ENCODE data around the gene R3HDM1.
"Not testable (repeated sequence)": the region's sequence is repeated elsewhere in the genome, so short reads cannot be mapped to it uniquely, and the experiment has no call there.

Gene R3HDM1

DNA sequence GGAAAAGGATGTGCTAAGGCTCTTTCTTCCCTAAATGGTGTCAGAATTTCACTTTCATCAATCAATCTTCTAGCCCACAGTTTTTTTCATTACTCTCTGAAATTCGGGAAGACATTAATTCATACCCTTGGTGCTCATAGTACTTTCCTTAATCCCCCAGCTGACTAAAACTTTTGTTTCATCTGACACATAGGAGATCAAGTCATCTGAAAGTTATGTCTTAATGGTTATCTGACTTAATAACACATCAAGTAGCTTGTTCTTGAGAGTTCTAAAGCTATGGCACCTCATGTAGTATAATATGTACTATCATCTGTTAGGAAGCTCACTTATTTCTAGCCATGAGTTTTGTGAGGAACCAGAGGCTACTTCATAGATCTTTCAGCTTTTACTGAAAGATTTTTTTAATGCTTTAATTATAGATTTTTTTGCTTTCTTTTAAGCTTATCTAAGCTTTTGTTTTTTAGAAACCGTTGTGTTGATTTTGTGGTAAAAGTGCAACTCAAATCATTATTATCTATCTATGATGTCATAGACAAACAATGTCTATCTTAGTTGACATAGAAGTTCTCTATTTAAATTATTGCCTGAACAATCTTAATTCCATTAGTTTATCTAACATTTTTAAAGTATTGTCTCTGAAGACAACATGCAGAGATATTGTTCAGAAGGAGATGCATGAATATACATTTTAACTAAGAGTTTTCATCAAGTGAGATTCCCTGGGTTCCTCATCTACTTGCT, 116.7 kb downstream of the R3HDM1 start:
- peak; percentile 70 for DNase-seq (ENCODE audit: low read depth)

DNA sequence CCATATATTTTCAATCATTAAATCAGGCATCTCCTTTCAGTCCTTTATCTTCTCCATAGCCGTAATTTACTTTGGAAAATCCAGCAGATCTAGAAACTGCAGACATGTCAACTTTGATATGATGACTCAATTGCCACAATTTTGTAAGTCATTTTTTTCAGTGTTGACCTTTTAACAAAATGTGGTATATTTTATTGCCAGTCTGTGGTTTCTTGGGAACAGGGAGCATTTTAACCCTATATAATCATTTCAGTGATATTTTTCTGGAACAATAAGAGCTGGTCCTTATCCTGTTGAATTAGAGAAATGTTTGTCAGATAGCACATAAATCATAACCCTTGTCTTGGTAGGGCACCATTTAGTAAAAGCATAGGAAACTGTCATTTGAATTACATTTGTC, 119.4 kb downstream of the R3HDM1 start:
- peak; percentile 28 for DNase-seq (ENCODE audit: low read depth)

DNA sequence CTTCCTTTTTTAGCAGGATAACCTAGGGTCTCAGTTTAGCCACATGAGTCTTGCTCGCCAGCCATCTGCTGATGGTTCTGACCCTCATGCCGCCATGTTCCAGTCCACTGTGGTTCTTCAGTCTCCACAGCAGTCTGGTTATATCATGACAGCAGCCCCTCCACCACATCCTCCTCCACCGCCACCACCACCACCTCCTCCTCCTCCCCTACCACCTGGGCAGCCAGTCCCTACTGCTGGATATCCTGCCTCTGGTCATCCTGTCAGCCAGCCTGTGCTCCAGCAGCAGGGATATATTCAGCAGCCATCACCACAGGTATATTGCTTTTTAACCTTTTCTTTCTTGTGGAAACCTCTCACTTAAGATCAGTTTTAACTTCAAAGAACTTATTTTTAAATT, 120.4 kb downstream of the R3HDM1 start:
- DNase-seq (ENCODE audit: low read depth) = no peak

DNA sequence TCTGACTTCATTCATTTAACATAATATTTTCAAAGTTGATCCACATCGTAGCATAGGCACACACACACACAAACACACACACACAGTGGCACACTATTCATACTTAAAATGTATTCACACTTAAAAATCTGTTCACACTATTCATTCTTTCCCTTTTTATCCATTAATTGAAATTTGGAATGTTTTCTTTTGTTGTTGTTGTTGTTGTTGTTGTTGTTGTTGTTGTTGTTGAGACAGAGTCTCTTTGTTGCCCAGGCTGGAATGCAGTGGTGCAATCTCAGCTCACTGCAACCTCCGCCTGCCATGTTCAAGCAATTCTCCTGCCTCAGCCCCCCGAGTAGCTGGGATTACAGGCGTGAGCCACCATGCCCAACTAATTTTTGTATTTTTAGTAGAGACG, 123.0 kb downstream of the R3HDM1 start:
- DNase-seq (ENCODE audit: low read depth) = not testable (repeated sequence)

DNA sequence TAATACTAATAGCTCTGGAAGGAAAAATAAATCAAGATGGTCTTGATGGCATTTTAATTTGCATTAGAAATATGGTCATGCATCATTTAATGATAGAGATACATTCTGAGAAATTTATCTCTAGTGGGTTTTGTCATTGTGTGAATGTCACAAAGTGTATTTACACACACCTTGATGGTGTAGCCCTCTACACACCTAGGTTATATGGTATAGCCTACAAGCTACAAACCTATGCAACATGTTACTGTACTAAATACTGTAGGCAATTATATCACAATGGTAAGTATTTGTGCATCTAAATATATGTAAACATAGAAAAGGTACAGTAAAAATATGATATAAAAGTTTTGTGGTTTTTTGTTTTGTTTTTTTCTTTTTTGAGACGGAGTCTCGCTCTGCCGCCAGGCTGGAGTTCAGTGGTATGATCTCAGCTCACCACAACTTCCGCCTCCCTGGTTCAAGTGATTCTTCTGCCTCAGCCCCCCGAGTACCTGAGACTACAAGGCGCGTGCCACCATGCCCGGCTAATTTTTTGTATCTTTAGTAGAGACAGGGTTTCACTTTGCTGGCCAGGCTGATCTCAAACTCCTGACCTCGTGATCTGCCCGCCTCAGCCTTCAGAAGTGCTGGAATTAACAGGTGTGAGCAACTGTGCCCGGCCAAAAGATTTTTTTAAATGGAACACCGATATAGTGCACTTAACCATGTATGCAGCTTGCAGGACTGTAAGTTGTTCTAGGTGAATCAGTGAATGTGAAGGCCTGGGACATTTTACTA, 126.7 kb downstream of the R3HDM1 start:
- no peak for DNase-seq (ENCODE audit: low read depth)

DNA sequence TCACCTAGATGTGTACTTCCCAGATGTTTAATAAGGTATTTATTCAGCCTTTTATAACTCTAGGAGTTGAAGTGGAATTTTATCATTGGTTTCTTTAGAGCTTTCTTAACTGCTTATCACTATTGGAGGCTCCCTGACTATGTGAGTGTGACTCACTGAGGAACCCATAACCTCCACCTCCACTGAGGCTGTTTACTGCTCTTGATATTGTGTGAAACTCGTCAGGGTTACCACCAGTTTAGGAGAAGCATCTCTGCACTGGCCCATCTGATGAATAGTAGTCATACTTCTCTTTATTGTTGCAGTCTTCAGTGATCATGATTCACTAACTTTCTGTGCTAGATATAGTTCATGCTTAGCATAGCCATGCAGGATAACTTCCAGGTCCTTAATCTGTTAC, 130.8 kb downstream of the R3HDM1 start:
- DNase-seq (ENCODE audit: low read depth) = peak; percentile 86

DNA sequence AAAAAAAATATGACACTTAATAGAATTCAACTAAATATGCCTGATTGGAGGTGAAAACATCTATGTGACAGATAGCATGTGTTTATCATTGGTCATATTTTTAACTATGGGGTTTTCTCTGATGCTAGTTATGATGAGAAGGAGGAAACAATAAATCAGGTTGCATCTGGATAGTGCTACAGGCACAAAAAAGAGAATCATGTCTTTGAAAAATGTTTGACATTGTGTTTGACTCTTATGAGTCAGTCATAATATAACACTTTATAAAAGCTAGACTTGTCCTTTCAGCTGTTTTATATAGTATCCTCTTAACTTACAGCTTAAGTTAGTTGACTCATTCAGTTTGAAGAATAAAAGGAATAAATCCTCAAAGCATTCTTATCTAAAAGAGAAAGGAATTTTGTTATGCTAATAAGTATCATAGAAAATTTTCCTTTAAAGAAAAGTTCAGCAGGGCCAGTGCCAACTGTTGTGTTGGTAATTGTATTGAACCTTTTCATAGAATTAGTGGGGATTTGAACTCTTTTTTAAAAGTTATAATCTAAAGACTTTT, 131.9 kb downstream of the R3HDM1 start:
- DNase-seq (ENCODE audit: low read depth) = peak; percentile 65

DNA sequence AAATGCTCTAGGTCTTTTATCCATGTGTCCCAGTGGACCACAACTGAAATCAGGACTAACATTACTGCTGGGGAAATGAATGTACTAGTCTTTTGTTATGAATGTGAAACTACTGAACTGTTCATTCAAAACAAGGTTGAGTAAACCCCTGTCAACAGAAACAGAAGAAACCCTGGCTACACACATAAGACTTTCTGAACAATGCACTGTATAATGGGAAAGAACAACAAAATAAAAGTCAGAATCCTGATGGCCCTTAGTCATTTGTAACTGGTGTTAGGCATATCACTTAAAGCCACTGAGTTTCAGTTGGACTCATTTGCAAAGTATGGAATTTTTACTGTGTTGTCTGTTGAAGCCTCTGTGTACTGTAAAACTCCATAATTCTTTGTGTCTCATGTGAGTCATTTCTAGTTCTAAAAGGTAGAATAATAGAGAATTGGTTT, 133.4 kb downstream of the R3HDM1 start:
- peak; percentile 67 for DNase-seq (ENCODE audit: low read depth)

DNA sequence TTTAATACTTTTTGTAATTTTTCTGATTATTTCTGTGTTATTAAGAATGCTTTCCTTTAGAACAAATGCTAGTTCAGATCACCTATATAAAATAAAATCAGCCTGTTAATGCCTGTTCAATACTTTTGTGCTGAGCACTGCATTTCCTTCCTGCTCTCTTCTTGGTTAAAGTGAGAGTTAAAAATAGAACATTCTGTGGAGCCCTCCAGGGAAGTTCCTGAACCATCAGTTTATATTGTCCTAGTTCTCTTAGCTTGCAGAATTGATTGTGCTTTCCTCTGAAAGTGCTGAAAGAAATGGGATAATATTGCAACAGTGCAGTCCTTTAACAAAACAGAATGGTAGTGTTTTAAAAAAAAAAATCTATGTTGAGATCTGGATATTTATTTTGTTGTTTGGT, 135.8 kb downstream of the R3HDM1 start:
- DNase-seq (ENCODE audit: low read depth) = no peak

DNA sequence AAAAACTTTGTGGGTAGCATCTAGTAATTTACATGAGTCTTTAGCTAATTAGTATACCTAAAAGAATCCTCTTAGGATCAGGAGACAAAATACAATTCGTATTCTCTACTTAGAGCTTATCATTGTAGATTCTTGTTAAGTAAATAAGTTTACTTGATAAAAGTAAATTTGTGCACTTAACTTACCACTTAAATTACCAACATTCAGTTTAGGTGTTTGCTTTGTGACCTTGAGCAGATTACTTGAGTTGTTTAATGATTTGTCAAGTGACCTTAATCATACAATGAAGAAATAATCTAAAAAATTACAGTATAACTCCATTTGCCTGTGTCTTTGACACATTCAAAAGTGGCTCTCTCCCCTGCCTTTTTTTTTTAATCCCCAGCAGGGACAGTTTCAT, 143.2 kb downstream of the R3HDM1 start:
- DNase-seq (ENCODE audit: low read depth) = no peak

DNA sequence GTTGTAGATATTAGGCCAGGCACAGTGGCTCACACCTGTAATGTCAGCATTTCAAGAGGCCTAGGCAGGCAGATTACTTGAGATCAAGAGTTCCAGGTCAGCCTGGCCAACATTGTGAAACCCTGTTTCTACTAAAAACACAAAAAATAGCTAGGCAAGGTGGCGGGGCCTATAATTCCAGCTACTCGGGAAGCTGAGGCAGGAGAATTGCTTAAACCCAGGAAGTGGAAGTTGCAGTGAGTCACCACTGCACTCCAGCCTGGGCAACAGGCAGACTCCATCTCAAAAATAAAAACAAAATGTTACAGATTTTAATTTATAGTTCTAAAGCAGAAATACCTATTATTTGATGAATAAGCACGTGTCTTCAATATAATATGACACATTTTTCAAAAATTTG, 144.7 kb downstream of the R3HDM1 start:
- DNase-seq (ENCODE audit: low read depth) = peak; percentile 37

DNA sequence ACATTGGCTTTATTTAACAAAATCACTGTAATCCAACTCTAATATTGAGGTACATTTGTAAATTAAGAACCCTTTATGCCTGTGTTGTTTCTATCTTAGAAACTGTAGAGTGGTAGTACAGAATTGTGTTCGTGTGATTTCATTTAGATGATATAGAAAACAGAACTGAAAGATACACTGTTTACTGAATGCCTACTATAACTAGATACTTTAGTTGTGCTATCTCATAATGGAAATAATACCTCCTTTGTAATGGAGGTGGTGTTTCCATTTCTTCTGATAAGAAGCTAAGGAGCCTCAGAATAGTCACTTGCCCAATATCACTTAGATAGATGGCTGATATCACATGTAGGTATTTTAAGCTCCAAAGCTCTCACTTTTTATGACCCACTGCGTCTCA, 147.8 kb downstream of the R3HDM1 start:
- no peak for DNase-seq (ENCODE audit: low read depth)

DNA sequence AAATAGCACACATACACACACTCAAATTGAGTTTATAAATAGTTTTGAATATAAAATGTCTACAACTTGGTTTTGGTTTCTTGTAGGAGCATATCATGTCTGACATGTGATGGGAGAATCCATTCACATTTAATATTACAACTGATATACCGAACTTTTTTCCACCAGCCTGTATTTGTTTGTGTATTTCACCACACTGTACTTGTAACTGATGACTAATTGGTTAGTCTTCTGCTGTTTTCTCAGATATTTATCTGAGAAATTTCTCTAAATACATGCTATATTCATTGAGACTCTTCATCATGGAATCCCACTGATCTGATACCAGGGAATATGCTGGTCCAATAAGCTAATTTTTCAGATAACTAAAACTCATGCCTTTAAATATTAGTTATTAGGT, 154.1 kb downstream of the R3HDM1 start:
- DNase-seq (ENCODE audit: low read depth) = peak; percentile 73

DNA sequence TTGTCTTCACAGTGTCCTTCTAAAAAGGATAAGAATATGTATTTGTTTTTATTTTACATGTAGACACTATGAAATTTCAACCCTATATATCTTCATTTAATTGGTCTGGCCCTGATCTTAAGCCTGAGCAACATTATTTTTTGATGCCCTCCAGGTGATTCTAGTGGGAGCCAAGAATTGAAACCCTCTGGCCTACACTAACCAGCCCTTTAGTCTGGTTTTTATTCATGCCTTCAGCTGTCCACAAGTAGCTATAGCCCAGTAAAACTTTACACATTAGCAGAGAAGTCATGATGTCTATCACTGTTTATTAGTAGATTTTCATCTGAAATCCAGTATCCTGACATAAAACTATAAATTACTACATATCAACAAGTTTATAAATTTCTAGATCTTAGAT, 157.7 kb downstream of the R3HDM1 start:
- no peak for DNase-seq (ENCODE audit: low read depth)

DNA sequence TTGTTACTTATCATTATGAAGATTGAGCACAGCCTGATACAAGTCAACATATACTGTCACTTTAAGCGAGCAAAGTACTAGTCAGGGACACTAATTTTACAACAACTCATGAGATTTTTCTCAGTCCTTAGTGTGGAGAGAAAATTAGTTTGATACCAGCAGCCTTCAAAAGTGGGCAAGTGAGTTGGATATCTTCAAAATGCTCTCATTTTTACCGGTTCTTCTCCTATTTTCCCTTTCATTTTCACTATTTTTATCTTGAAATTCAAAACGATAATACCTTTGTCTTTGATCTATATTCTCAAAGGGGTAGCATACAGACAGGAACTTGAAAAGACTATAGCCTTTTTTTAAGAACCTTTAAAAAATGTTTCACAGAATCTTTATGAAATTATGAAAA, 158.4 kb downstream of the R3HDM1 start:
- DNase-seq (ENCODE audit: low read depth) = no peak

DNA sequence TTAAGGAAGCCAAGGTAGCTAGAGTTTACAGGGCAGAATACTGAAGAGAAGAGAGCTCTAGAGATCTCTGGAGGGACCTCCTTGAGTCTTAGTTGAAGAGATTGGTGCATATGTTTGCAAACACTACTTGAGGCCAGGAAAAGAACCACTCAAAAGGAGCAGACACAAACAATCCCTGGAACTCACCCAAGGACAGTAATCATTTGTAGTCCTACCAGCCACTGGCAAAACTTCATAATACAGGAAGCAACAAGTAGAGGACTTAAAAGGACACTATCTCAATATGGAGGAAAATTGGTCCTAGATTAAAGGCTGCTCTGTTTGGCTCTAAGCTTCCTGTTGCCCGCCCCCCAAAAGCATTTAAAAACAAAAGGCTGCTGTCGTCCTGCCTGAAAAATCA, 163.4 kb downstream of the R3HDM1 start:
- DNase-seq (ENCODE audit: low read depth) = peak; percentile 31

DNA sequence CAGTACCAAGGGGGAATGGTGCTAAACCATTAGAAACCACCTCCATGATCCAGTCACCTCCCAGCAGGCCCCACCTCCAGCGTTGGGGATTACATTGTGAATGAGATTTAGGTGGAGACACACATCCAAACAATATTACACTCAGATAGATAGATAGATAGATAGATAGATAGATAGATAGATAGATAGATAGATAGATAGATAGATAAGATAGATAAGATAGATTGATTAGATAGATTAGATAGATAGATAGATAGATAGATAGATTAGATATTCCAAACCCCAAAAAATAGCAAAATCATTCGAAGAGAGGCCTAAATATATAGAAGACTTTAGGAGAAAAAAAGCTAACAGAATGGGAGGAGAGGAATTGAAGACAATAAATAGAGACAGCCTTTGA, 167.6 kb downstream of the R3HDM1 start:
- DNase-seq (ENCODE audit: low read depth) = no peak

DNA sequence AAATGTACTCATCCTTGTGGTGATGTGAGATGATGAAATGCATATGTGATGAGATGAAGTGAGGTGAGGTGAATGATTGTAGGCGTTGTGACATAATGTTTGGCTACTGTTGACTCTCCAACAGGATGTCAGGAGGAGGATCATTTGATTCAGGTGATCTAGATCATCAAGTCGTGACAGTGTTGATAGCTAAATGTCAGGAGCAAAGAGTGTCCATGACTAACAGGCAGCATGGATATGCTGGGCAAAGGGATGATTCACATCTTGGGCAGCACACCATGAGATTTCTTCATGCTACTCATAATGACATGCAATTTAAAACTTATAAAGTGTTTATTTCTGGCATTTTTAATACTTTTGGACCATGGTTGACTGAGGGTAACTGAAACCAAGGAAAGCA, 170.2 kb downstream of the R3HDM1 start:
- DNase-seq (ENCODE audit: low read depth) = peak; percentile 79

DNA sequence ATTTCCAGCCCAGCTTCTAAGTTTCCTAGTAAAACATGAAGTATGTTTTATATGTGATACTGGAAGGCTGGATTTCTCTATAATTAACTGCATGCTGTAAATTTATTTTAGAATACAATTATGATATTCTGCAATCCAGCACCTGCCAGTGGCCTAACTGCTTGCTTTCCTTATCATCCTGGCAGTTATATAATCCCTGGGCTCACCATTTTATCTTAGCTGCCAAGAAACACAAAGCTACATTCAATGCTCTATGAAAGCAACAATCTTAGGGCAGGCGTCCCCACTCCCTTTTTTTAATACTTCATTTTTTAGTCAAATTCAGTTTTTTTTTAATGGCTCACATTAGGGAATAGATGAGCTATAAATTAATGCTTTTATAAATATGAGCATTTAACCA, 172.0 kb downstream of the R3HDM1 start:
- DNase-seq (ENCODE audit: low read depth) = no peak

DNA sequence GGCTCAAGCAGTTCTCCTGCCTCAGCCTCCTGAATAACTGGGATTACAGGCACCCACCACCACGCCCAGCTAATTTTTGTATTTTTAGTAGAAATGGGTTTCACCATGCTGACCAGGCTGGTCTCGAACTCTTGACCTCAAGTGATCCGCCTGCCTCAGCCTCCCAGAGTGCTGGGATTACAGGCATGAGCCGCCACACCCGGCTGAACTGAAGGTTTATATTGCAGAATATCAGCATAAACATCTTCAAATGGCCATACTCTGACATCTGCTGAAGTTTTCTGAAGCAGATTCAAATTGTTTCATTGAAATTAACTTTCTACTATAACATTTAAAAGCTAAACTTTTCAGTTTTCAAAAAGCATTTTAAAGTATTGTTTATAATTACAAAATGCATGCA, 172.8 kb downstream of the R3HDM1 start:
- not testable (repeated sequence) for DNase-seq (ENCODE audit: low read depth)

DNA sequence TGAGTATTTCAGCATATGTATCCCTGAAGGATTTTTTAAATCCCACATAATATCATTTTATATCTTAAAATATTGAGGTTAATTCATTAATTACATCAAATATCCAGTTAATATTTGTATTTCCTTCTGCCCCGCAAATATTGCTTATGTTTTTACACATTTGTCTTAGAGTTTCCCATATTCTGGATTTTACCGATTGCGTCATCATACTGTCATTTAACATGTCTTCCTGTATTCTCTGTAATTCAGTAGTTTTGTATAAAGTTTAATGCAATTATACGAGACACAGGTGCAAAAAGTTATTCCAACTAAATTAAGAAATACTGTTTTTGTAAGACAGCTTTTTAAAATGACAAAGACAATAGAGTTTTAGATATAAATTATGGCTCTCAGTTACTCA, 176.9 kb downstream of the R3HDM1 start:
- DNase-seq (ENCODE audit: low read depth) = no peak

DNA sequence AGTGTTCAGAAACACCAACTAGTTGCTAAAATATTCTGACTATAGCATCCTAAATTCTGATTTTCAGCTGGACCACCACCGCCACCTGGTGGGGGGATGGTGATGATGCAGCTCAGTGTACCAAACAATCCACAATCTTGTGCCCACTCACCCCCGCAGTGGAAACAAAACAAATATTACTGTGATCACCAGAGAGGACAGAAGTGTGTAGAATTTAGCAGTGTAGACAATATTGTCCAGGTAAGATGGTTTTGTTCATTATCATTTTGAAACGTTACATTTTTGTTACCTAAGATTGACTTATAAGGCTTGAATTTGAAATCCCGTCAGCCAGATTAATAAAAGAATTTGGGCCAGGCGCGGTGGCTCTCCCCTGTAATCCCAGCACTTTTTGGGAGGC, 178.7 kb downstream of the R3HDM1 start:
- DNase-seq (ENCODE audit: low read depth) = peak; percentile 28

DNA sequence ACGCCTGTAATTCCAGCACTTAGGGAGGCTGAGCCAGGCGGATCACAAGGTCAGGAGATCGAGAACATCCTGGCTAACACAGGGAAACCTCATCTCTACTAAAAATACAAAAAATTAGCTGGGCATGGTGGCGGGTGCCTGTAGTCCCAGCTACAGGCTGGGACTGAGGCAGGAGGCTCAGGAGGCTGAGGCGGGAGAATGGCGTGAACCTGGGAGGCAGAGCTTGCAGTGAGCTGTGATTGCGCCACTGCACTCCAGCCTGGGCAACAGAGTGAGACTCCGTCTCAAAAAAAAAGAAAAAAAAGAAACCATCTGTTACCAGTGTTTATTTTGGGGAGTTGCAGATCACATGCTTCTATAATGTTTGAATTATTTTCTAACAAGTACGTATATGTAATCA, 183.8 kb downstream of the R3HDM1 start:
- DNase-seq (ENCODE audit: low read depth) = not testable (repeated sequence)
